WERI-Rb-1 (cell line): ENCODE measurements around the gene ALDOA.

Experiments
- DNase-seq: peaks from one replicate; pipeline ENCODE4 v3.0.0-alpha.2; 2020
- H3K27ac ChIP-seq: fragments of 250-450 bp; sonication (Bioruptor Pico); 2 replicates; pipeline ENCODE4 v1.5.1; 2020; ENCODE audit warnings: mild to moderate bottlenecking, moderate library complexity
- H3K27me3 ChIP-seq: fragments of 250-450 bp; sonication (Bioruptor Pico); 2 replicates; pipeline ENCODE4 v1.5.1; 2021; ENCODE audit warnings: mild to moderate bottlenecking, low read depth, moderate library complexity; ENCODE audit not compliant: insufficient read depth, severe bottlenecking
- H3K36me3 ChIP-seq: fragments of 250-450 bp; sonication (Bioruptor Pico); 2 replicates; pipeline ENCODE4 v1.5.1; 2020; ENCODE audit warnings: mild to moderate bottlenecking, moderate library complexity
- H3K4me3 ChIP-seq: 2 replicates; pipeline ENCODE4 v1.5.1; 2011; ENCODE audit warnings: low read depth, mild to moderate bottlenecking, control low read depth, low read length
- H3K9me3 ChIP-seq: fragments of 250-450 bp; sonication (Bioruptor Pico); 2 replicates; pipeline ENCODE4 v1.5.1; 2021; ENCODE audit warnings: mild to moderate bottlenecking, moderate library complexity; ENCODE audit not compliant: severe bottlenecking
- TF ChIP-seq, protein P1 (sequence below): IDR thresholded peaks from 2 replicates; pipeline ENCODE4 v1.5.1; 2011; ENCODE audit warnings: low read depth, mild to moderate bottlenecking, control low read depth, inconsistent platforms, low read length

The ALDOA gene

DNA sequence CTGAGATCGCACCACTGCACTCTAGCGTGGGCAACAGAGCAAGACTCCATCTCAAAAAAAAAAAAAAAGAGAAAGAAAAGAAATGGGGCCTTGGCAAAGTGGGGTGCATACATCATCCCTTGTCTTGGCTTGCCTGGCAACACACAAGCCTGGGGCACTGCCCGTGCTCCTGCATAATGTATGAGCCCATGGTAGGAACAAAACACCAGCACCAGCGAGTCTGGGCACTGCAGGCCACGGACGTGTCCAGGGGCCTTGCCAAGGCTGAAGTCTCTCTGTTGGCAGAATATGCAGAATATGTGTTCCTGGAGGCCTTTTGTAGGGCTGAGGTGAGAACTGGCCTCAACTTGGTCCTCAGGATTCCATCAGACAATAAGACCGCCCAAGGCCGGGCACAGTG is 15.7 kb upstream of the ALDOA start:
- no peak for DNase-seq
- no peaks in the 10 kb centered on the region for H3K27me3 ChIP-seq
- no peak overlapping the region for H3K4me3 ChIP-seq
- H3K9me3 ChIP-seq, result no peaks in the 10 kb centered on the region
- no peaks in the 10 kb centered on the region for H3K36me3 ChIP-seq
- TF ChIP-seq, protein P1, sequence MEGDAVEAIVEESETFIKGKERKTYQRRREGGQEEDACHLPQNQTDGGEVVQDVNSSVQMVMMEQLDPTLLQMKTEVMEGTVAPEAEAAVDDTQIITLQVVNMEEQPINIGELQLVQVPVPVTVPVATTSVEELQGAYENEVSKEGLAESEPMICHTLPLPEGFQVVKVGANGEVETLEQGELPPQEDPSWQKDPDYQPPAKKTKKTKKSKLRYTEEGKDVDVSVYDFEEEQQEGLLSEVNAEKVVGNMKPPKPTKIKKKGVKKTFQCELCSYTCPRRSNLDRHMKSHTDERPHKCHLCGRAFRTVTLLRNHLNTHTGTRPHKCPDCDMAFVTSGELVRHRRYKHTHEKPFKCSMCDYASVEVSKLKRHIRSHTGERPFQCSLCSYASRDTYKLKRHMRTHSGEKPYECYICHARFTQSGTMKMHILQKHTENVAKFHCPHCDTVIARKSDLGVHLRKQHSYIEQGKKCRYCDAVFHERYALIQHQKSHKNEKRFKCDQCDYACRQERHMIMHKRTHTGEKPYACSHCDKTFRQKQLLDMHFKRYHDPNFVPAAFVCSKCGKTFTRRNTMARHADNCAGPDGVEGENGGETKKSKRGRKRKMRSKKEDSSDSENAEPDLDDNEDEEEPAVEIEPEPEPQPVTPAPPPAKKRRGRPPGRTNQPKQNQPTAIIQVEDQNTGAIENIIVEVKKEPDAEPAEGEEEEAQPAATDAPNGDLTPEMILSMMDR, result no peak
- H3K27ac ChIP-seq, result peak overlapping the region; percentile 8; the same call in 1 of the 2 replicates

DNA sequence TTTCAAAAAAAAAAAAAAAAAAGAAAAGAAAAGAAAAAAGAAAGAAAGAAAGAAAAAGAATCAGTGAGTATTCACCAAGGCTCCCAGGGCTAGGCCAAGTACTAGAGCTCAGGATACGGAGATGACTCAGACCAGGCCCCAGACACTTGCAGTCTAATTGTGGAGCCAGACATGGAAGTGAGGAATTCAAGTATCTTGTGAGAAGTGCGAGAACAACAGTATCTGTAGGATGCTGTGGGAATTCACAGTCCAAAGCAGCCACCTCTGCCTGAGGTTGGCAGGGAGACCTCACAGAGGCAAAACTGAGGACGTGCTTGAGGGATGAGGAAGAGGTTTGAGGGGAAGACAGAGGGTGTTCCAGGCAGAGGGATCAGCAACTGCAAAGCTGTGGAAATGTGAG is 14.0 kb upstream of the ALDOA start:
- H3K4me3 ChIP-seq, result no peak overlapping the region
- H3K27me3 ChIP-seq, result no peaks in the 10 kb centered on the region
- TF ChIP-seq, protein P1, result no peak
- H3K27ac ChIP-seq, result no peak overlapping the region
- peaks cover 12% of the 10 kb centered on the region for H3K36me3 ChIP-seq
- no peaks in the 10 kb centered on the region for H3K9me3 ChIP-seq
- no peak for DNase-seq

DNA sequence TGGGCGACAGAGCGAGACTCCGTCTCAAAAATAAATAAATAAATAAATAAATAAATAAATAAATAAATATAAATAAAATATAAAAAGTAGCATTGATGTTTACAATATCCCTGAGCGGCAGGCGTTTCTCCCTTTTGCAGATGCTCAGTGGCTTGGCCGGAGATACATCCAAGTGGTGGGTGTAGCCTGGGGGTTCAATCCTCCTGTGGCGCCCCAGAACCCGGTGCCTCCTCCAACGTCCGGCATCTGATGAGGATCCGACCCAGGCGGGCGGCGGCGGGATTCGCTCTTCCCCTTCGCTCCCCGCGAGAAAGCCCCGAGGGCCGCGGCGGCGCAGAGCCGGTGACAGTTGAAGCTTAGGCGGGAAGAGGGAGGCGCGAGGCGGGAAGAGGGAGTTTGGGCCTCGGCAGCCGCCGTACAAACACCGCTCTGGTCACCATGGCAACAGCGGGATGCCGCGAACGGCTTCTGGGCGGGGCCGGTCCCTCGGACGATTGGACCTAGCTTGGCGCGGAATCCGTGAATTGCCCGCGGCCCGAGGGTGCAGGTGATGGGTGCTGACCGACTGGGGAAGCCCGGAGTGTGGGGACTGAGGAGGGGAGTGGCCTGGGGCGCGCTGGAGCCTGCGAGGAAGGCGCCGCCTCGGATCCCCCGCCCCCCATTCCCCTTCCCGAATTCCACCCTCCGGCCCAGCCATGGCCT is 12.7 kb upstream of the ALDOA start:
- Histone ChIP-seq H3K4me3 (peak overlapping the region; percentile 87), H3K36me3 (peaks cover 20% of the 10 kb centered on the region), H3K27ac (peak overlapping the region; percentile 87), H3K9me3 (no peaks in the 10 kb centered on the region), H3K27me3 (no peaks in the 10 kb centered on the region)
- peak; percentile 96 for DNase-seq
- TF ChIP-seq, protein P1, result no peak

- TF ChIP-seq, protein P1, result no peak
- Histone ChIP-seq H3K9me3 (no peaks in the 10 kb centered on the region), H3K36me3 (peaks cover 20% of the 10 kb centered on the region), H3K27me3 (no peaks in the 10 kb centered on the region), H3K4me3 (peak overlapping the region; percentile 87), H3K27ac (peak overlapping the region; percentile 87)
- DNase-seq, result no peak
These were observed 12.1 kb upstream of the ALDOA start for GRCh38 chr16:30053376-30054015.

DNA sequence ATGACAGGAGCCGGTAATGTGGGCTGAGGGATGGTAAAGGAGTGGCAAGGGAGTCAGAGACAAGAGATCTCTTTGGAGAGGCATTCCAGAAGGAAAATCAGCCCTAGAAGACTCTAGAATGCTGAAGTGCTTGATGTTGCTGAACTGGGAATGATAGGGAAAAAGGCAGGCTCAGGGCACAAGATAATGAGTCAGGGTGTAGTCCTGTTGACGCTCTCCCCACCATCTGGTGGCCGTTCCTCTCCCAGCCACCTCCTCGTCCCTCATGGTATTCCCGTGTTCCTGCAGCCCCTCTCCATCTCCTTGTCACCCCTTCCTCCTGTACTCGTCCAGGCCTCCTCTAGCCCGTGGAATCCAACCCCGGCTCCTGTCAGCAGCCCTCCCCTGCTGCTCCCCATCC is 11.1 kb upstream of the ALDOA start:
- TF ChIP-seq, protein P1, result no peak
- Histone ChIP-seq H3K4me3 (no peak overlapping the region; the same call in none of the 2 replicates), H3K36me3 (peaks cover 21% of the 10 kb centered on the region), H3K27me3 (no peaks in the 10 kb centered on the region), H3K27ac (peak overlapping the region; percentile 87), H3K9me3 (no peaks in the 10 kb centered on the region)
- DNase-seq, result peak; percentile 20
